ENCODE data around the gene SUSD3. TPM values are rescaled to one million over a fixed set of nuclear protein-coding genes. Genes with fewer than 3 reads are reported as not detected.

The SUSD3 gene
- total RNA-seq, 2 experiments from 2014 or later, result 33.9 to 35.6 TPM

GRCh38 chr9:93132287-93132927, 73.9 kb downstream of the SUSD3 start:
- peaks cover 85% of the 10 kb centered on the region for H3K4me1 ChIP-seq (ENCODE audit: insufficient read depth, low read length)
- peak overlapping the region; percentile 94 for H3K4me3 Mint-ChIP-seq
- no peak for ATAC-seq (ENCODE audit: poor library complexity)

GRCh38 chr9:93132946-93133680, 74.6 kb downstream of the SUSD3 start:
- peak overlapping the region; percentile 86 for H3K4me3 ChIP-seq (ENCODE audit: low read length)
- Mint-ChIP-seq H3K27ac (peak overlapping the region; percentile 94), H3K4me3 (peak overlapping the region; percentile 94), H3K27me3 (no peaks in the 10 kb centered on the region), H3K9me3 (no peaks in the 10 kb centered on the region), H3K4me1 (ENCODE audit: low read depth) (peaks cover 78% of the 10 kb centered on the region), H3K36me3 (ENCODE audit: low read depth) (peaks cover 6% of the 10 kb centered on the region)
- H3K36me3 ChIP-seq (ENCODE audit: insufficient read depth, low read length), result no peaks in the 10 kb centered on the region
- peaks cover 83% of the 10 kb centered on the region for H3K4me1 ChIP-seq (ENCODE audit: insufficient read depth, low read length)
- intact Hi-C loops (cut with DNase I, micrococcal nuclease), result loop anchor here in 1 of 2 experiments (10.0 kb wide), 1 partner anchor 322 kb away; the partner anchor contains the start of genes FAM120A and FAM120AOS
- H3K9me3 ChIP-seq (ENCODE audit: control insufficient read depth in 1 of 2, insufficient read depth in 1 of 2, low read length in 2 of 2), result no peaks in the 10 kb centered on the region
- H3K27me3 ChIP-seq (ENCODE audit: control insufficient read depth in 1 of 2, insufficient read depth in 2 of 2, low read length in 2 of 2), result no peaks in the 10 kb centered on the region
- ATAC-seq (ENCODE audit: poor library complexity), result no peak
- TF ChIP-seq CTCF (IDR thresholded peaks at IDR 0.05), result no peak
- CTCF ChIA-PET, result interaction anchor here (1.2 to 1.5 kb wide), 2 partner anchors 21 to 26 kb away, joined by 4 to 8 read pairs; no protein-coding TSS in a partner anchor
- H3K27ac ChIP-seq (ENCODE audit: low read depth in 1 of 2, low read length in 2 of 2), result peak overlapping the region in 1 of 2 donors; percentile 96
- POLR2A ChIA-PET, result interaction anchor here (1.0 to 3.5 kb wide), 18 partner anchors 7 to 463 kb away, joined by 3 to 38 read pairs (median 7); partner anchors contain the start of genes CARD19 and IPPK
- DNase-seq, result peak in 5 of 14 experiments; percentile 47 to 89 (median 57)

More at GRCh38 chr9:93132287-93132927, 73.9 kb downstream of the SUSD3 start:
- ChIA-PET CTCF (no interaction called here), POLR2A (interaction anchor here (2.7 kb wide), 1 partner anchor 36 kb away, joined by 20 read pairs; the partner anchor contains the start of gene CARD19)
- peak overlapping the region; percentile 94 for H3K27ac Mint-ChIP-seq
- Histone ChIP-seq H3K4me3 (ENCODE audit: low read length) (peak overlapping the region; percentile 86), H3K27ac (ENCODE audit: low read depth in 1 of 2, low read length in 2 of 2) (peak overlapping the region in 1 of 2 donors; percentile 27), H3K27me3 (ENCODE audit: control insufficient read depth in 1 of 2, insufficient read depth in 2 of 2, low read length in 2 of 2) (no peaks in the 10 kb centered on the region), H3K9me3 (ENCODE audit: control insufficient read depth in 1 of 2, insufficient read depth in 1 of 2, low read length in 2 of 2) (no peaks in the 10 kb centered on the region), H3K36me3 (ENCODE audit: insufficient read depth, low read length) (no peaks in the 10 kb centered on the region)
- TF ChIP-seq CTCF (IDR thresholded peaks at IDR 0.05), result no peak
- peaks cover 78% of the 10 kb centered on the region for H3K4me1 Mint-ChIP-seq (ENCODE audit: low read depth)
- no peak for DNase-seq
- peaks cover 6% of the 10 kb centered on the region for H3K36me3 Mint-ChIP-seq (ENCODE audit: low read depth)
- no peaks in the 10 kb centered on the region for H3K27me3 Mint-ChIP-seq
- no peaks in the 10 kb centered on the region for H3K9me3 Mint-ChIP-seq
- intact Hi-C loops (cut with DNase I, micrococcal nuclease), result loop anchor here in 1 of 2 experiments (10.0 kb wide), 1 partner anchor 322 kb away; the partner anchor contains the start of genes FAM120A and FAM120AOS

- Mint-ChIP-seq H3K4me3 (peak overlapping the region; percentile 94), H3K9me3 (no peaks in the 10 kb centered on the region), H3K27ac (peak overlapping the region; percentile 94), H3K36me3 (ENCODE audit: low read depth) (peaks cover 6% of the 10 kb centered on the region), H3K27me3 (no peaks in the 10 kb centered on the region), H3K4me1 (ENCODE audit: low read depth) (peaks cover 80% of the 10 kb centered on the region)
- TF ChIP-seq CTCF (IDR thresholded peaks at IDR 0.05), result no peak
- peak in 4 of 14 experiments; percentile 20 to 53 (median 32) for DNase-seq
- H3K9me3 ChIP-seq (ENCODE audit: control insufficient read depth in 1 of 2, insufficient read depth in 1 of 2, low read length in 2 of 2), result peaks cover 0 to 3% of the 10 kb centered on the region in 2 experiments
- intact Hi-C loops (cut with DNase I, micrococcal nuclease), result loop anchor here (2.0 to 10.0 kb wide), 2 partner anchors 37 to 321 kb away; partner anchors contain the start of genes CARD19 (in 2 of the 2), FAM120A (in 1 of the 2) and FAM120AOS (in 1 of the 2)
- peak overlapping the region; percentile 86 for H3K4me3 ChIP-seq (ENCODE audit: low read length)
- peak overlapping the region; percentile 64 to 96 for H3K27ac ChIP-seq (ENCODE audit: low read depth in 1 of 2, low read length in 2 of 2)
- H3K36me3 ChIP-seq (ENCODE audit: insufficient read depth, low read length), result no peaks in the 10 kb centered on the region
- ChIA-PET CTCF (interaction anchor here (1.0 to 1.7 kb wide), 5 partner anchors 21 to 433 kb away, joined by 4 to 8 read pairs (median 4); no protein-coding TSS in a partner anchor), POLR2A (interaction anchor here (1.0 to 3.5 kb wide), 24 partner anchors 8 to 464 kb away, joined by 3 to 38 read pairs (median 5); partner anchors contain the start of genes CARD19, FAM120A and IPPK)
- peak; percentile 8 for ATAC-seq (ENCODE audit: poor library complexity)
- no peaks in the 10 kb centered on the region for H3K27me3 ChIP-seq (ENCODE audit: control insufficient read depth in 1 of 2, insufficient read depth in 2 of 2, low read length in 2 of 2)
- H3K4me1 ChIP-seq (ENCODE audit: insufficient read depth, low read length), result peaks cover 83% of the 10 kb centered on the region
Measured at GRCh38 chr9:93133681-93134014, 75.1 kb downstream of the SUSD3 start.

Measured in CD4-positive, alpha-beta T cell (primary cell).